ENCODE results near the gene TOMM40. TPM values are rescaled to one million over a fixed set of nuclear protein-coding genes. Genes with fewer than 3 reads are reported as not detected.

The TOMM40 gene
- total and polyA plus RNA-seq, 2 of the 13 experiments (the other 11 are each of a cell fraction or from before 2014, with no cell fraction given), result 72.0 to 110 TPM

DNA sequence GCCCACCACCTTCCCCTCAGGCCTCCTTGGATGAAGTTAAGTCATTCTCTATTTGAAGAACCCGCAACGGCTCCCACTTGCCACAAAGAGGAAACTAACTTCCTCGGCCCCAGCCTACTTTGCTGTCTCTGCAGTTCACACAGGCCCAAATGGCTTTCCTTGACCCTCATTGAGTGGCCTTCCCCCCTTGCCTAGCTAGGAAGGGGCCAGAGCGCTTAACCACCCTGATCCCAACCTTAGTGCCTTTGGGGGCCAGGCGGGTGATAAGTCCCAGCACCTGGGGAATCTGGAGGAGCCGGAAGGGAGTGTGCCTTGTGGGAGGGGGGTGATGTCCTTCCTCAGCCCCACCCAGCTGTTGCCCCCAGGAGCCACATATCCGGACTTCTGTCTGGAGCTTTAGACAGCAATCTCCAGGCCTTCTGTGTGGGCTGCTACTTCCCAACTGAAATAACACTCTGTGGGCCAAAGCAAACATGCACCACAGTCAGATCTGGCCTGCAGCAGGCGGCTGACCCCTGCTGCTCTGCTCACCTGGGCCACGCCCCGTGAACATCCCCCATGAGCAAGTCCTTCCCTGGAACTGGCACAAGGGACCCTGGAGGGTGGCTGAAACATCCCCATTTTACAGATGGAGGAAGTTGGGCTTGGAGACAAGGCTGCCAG lies 34.5 kb upstream of the TOMM40 start (continued):
- TF ChIP-seq, protein P1, sequence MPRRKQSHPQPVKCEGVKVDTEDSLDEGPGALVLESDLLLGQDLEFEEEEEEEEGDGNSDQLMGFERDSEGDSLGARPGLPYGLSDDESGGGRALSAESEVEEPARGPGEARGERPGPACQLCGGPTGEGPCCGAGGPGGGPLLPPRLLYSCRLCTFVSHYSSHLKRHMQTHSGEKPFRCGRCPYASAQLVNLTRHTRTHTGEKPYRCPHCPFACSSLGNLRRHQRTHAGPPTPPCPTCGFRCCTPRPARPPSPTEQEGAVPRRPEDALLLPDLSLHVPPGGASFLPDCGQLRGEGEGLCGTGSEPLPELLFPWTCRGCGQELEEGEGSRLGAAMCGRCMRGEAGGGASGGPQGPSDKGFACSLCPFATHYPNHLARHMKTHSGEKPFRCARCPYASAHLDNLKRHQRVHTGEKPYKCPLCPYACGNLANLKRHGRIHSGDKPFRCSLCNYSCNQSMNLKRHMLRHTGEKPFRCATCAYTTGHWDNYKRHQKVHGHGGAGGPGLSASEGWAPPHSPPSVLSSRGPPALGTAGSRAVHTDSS (CRISPR knock-in tag; conservative IDR thresholded peaks at IDR 0.05), result no peak
- no peak for TF ChIP-seq SRSF4 (IDR thresholded peaks at IDR 0.05; ENCODE audit: low read depth, low read length, poor library complexity, severe bottlenecking)
- TF ChIP-seq TARDBP (CRISPR knock-in tag; IDR thresholded peaks at IDR 0.05), result no peak
- no peak for TF ChIP-seq NRL (CRISPR knock-in tag; IDR thresholded peaks at IDR 0.05; ENCODE audit: borderline replicate concordance)
- no peak for TF ChIP-seq SKI (IDR thresholded peaks at IDR 0.05; ENCODE audit: partially characterized antibody)
- no peak for TF ChIP-seq ZNF883 (CRISPR knock-in tag; IDR thresholded peaks at IDR 0.05; ENCODE audit: not compliant biosample characterization)
- no peak for TF ChIP-seq CHD4 (IDR thresholded peaks at IDR 0.05; ENCODE audit: borderline replicate concordance, low read length)
- TF ChIP-seq ZNF264 (CRISPR knock-in tag; IDR thresholded peaks at IDR 0.05), result no peak
- TF ChIP-seq, protein P2, sequence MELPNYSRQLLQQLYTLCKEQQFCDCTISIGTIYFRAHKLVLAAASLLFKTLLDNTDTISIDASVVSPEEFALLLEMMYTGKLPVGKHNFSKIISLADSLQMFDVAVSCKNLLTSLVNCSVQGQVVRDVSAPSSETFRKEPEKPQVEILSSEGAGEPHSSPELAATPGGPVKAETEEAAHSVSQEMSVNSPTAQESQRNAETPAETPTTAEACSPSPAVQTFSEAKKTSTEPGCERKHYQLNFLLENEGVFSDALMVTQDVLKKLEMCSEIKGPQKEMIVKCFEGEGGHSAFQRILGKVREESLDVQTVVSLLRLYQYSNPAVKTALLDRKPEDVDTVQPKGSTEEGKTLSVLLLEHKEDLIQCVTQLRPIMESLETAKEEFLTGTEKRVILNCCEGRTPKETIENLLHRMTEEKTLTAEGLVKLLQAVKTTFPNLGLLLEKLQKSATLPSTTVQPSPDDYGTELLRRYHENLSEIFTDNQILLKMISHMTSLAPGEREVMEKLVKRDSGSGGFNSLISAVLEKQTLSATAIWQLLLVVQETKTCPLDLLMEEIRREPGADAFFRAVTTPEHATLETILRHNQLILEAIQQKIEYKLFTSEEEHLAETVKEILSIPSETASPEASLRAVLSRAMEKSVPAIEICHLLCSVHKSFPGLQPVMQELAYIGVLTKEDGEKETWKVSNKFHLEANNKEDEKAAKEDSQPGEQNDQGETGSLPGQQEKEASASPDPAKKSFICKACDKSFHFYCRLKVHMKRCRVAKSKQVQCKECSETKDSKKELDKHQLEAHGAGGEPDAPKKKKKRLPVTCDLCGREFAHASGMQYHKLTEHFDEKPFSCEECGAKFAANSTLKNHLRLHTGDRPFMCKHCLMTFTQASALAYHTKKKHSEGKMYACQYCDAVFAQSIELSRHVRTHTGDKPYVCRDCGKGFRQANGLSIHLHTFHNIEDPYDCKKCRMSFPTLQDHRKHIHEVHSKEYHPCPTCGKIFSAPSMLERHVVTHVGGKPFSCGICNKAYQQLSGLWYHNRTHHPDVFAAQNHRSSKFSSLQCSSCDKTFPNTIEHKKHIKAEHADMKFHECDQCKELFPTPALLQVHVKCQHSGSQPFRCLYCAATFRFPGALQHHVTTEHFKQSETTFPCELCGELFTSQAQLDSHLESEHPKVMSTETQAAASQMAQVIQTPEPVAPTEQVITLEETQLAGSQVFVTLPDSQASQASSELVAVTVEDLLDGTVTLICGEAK (IDR thresholded peaks at IDR 0.05), result no peak
- TF ChIP-seq, protein P2 (CRISPR knock-in tag; IDR thresholded peaks at IDR 0.05), result no peak
- no peak for TF ChIP-seq ZC3H13 (CRISPR knock-in tag; IDR thresholded peaks at IDR 0.05)
- TF ChIP-seq ARHGAP35 (CRISPR knock-in tag; IDR thresholded peaks at IDR 0.05; ENCODE audit: borderline replicate concordance), result no peak
- TF ChIP-seq ZNF773 (CRISPR knock-in tag; IDR thresholded peaks at IDR 0.05; ENCODE audit: borderline replicate concordance), result no peak
- TF ChIP-seq MYNN (CRISPR knock-in tag; IDR thresholded peaks at IDR 0.05; ENCODE audit: low read depth), result no peak
- TF ChIP-seq, protein P3, sequence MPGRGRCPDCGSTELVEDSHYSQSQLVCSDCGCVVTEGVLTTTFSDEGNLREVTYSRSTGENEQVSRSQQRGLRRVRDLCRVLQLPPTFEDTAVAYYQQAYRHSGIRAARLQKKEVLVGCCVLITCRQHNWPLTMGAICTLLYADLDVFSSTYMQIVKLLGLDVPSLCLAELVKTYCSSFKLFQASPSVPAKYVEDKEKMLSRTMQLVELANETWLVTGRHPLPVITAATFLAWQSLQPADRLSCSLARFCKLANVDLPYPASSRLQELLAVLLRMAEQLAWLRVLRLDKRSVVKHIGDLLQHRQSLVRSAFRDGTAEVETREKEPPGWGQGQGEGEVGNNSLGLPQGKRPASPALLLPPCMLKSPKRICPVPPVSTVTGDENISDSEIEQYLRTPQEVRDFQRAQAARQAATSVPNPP (CRISPR knock-in tag; IDR thresholded peaks at IDR 0.05), result no peak
- TF ChIP-seq RARA (CRISPR knock-in tag; IDR thresholded peaks at IDR 0.05), result peak; percentile 65
- no peak for TF ChIP-seq SCMH1 (CRISPR knock-in tag; IDR thresholded peaks at IDR 0.05; ENCODE audit: borderline replicate concordance)
- TF ChIP-seq, protein P4, sequence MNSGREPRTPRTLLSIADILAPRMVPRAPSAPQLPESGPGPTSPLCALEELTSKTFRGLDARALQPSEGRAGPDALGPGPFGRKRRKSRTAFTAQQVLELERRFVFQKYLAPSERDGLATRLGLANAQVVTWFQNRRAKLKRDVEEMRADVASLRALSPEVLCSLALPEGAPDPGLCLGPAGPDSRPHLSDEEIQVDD (CRISPR knock-in tag; IDR thresholded peaks at IDR 0.05; ENCODE audit: borderline replicate concordance), result no peak

All from HepG2 (cell line).